Caco-2 (cell line): Measurements from ENCODE around the gene SLC7A9. TPM values are rescaled to one million over a fixed set of nuclear protein-coding genes. Genes with fewer than 3 reads are reported as not detected.

Experiments
- BruUV-seq: library from RNA; stranded (reverse); fragments of 400-500 nt; replicated peaks from 2 replicates; lab custom pipeline; 2021; lab: Mats Ljungman, UMichigan
- CTCF ChIA-PET: fragments of 300-600 bp; sonication (Branson Sonifier 250); formaldehyde crosslinking; loops from one replicate; lab custom pipeline; 2022; ENCODE audit warnings: antibody characterized with exemption; lab: Charles Lee
- POLR2A ChIA-PET: fragments of 300-600 bp; sonication (Branson Sonifier 250); formaldehyde crosslinking; loops from one replicate; lab custom pipeline; 2022; ENCODE audit warnings: antibody characterized with exemption; lab: Charles Lee
- DNase-seq, 2 experiments: peaks; one replicate each; pipeline versions ENCODE4 v3.0.0 to v3.0.0-alpha.2; 2020 to 2022
- H3K27me3 ChIP-seq: replicated peaks from 2 replicates; pipeline ENCODE4 v1.6.0; 2011; ENCODE audit warnings: low read length; ENCODE audit not compliant: control insufficient read depth, insufficient read depth
- H3K36me3 ChIP-seq: 2 replicates; pipeline ENCODE4 v1.5.1; 2011; ENCODE audit warnings: low read length; ENCODE audit not compliant: control insufficient read depth, insufficient read depth
- H3K4me1 ChIP-seq: fragments of 250-450 bp; sonication (Bioruptor Pico); 2 replicates; pipeline ENCODE4 v1.5.1; 2020; ENCODE audit warnings: mild to moderate bottlenecking
- H3K4me3 ChIP-seq: 2 replicates; pipeline ENCODE4 v1.5.1; 2011; ENCODE audit warnings: low read depth, mild to moderate bottlenecking, control low read depth, low read length
- H3K9me3 ChIP-seq: fragments of 250-450 bp; sonication (Bioruptor Pico); 2 replicates; pipeline ENCODE4 v1.5.1; 2020; ENCODE audit warnings: mild to moderate bottlenecking, moderate library complexity
- H3K27ac Mint-ChIP-seq: one replicate; pipeline ENCODE4 v1.8.0; 2022; ENCODE audit warnings: mixed read lengths; ENCODE audit not compliant: unreplicated experiment
- H3K27me3 Mint-ChIP-seq: one replicate; pipeline ENCODE4 v1.8.0; 2022; ENCODE audit warnings: mixed read lengths; ENCODE audit not compliant: insufficient read depth, unreplicated experiment
- H3K36me3 Mint-ChIP-seq: one replicate; pipeline ENCODE4 v1.8.0; 2022; ENCODE audit warnings: mild to moderate bottlenecking, mixed read lengths; ENCODE audit not compliant: insufficient read depth, unreplicated experiment
- H3K4me1 Mint-ChIP-seq: one replicate; pipeline ENCODE4 v1.8.0; 2022; ENCODE audit warnings: low read depth, mixed read lengths; ENCODE audit not compliant: unreplicated experiment
- H3K4me3 Mint-ChIP-seq: one replicate; pipeline ENCODE4 v1.8.0; 2022; ENCODE audit warnings: mild to moderate bottlenecking, moderate library complexity, mixed read lengths; ENCODE audit not compliant: unreplicated experiment
- H3K9me3 Mint-ChIP-seq: one replicate; pipeline ENCODE4 v1.8.0; 2022; ENCODE audit warnings: mixed read lengths; ENCODE audit not compliant: unreplicated experiment
- intact Hi-C: fragments of 100-400 bp; cut with micrococcal nuclease; formaldehyde crosslinking; loops from one replicate; pipeline ENCODE4 v1.10.0; 2022; ENCODE audit not compliant: unreplicated experiment
- total RNA-seq: library from RNA; stranded (reverse); gene quantifications from 2 replicates; pipeline ENCODE4 v1.2.3, GENCODE V29; 2022
- TF ChIP-seq, protein P1 (sequence below), 2 experiments: fragments of 200-600 bp in 1 of 2; IDR thresholded peaks; 1 replicate in 1 of 2; 2 replicates in 1 of 2; pipeline versions ENCODE4 v1.5.1 to v1.8.0; 2011 to 2022; ENCODE audit warnings: antibody characterized with exemption in 1 of 2, control low read depth in 1 of 2, inconsistent platforms in 1 of 2, low read depth in 1 of 2, low read length in 1 of 2, mild to moderate bottlenecking in 1 of 2, moderate library complexity in 1 of 2; ENCODE audit not compliant: insufficient read depth in 1 of 2, severe bottlenecking in 1 of 2, unreplicated experiment in 1 of 2

SLC7A9 gene
- total RNA-seq, 1 experiment from 2014 or later: 3.6 TPM

DNA sequence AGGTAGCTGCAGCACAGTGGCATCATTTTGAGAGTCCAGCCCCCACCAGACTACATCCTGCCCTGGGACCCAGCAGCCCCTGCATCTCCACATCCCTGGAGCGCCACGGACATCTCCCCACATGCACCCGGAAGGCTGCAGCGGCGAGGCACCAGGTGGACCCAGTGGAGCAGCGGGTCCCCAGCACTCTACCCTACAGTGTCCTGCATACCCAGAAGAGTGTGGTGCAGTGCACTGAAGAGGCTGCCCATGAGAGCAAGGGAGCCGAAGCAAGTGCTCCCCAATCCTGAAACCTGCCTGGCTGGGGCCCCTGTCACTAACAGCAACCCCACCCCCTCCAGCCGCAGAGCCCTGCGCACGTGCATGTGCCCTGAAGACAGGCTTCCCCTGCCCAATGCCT is 21.3 kb upstream of the SLC7A9 start:
- Mint-ChIP-seq H3K36me3 (peaks cover 10% of the 10 kb centered on the region), H3K27ac (no peak overlapping the region), H3K27me3 (no peaks in the 10 kb centered on the region), H3K9me3 (peaks cover 22% of the 10 kb centered on the region), H3K4me1 (no peaks in the 10 kb centered on the region), H3K4me3 (no peak overlapping the region)
- intact Hi-C loops: no loop called here
- ChIA-PET CTCF (no interaction called here), POLR2A (no interaction called here)
- peaks cover 6% of the 10 kb centered on the region; the same call in 1 of the 2 replicates for H3K9me3 ChIP-seq
- no peak for DNase-seq
- no TSS peak for BruUV-seq
- H3K4me1 ChIP-seq: no peaks in the 10 kb centered on the region
- no peaks in the 10 kb centered on the region for H3K27me3 ChIP-seq
- no peaks in the 10 kb centered on the region for H3K36me3 ChIP-seq
- no peak overlapping the region for H3K4me3 ChIP-seq
- TF ChIP-seq, protein P1, sequence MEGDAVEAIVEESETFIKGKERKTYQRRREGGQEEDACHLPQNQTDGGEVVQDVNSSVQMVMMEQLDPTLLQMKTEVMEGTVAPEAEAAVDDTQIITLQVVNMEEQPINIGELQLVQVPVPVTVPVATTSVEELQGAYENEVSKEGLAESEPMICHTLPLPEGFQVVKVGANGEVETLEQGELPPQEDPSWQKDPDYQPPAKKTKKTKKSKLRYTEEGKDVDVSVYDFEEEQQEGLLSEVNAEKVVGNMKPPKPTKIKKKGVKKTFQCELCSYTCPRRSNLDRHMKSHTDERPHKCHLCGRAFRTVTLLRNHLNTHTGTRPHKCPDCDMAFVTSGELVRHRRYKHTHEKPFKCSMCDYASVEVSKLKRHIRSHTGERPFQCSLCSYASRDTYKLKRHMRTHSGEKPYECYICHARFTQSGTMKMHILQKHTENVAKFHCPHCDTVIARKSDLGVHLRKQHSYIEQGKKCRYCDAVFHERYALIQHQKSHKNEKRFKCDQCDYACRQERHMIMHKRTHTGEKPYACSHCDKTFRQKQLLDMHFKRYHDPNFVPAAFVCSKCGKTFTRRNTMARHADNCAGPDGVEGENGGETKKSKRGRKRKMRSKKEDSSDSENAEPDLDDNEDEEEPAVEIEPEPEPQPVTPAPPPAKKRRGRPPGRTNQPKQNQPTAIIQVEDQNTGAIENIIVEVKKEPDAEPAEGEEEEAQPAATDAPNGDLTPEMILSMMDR (IDR thresholded peaks at IDR 0.05; ENCODE audit: insufficient read depth in 1 of 2, low read depth in 1 of 2, low read length in 1 of 2, severe bottlenecking in 1 of 2, unreplicated experiment in 1 of 2): no peak

DNA sequence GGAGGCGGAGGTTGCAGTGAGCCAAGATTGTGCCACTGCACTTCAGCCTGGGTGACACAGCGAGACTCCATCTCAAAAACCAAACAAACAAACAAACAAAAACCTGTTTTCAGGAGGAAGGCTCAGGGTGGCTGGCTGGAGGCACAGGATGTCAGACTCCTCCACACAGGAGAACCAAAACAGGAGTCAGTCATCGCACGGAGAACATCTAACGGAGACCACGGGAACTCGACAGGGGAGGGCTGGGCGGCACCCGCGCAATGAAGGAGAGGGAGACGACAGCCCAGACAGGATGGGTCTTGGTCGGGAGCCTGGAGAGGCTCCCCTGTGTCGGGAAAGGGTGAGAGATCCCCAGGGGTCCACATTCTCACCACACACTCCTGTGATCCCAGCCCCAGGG is 20.8 kb upstream of the SLC7A9 start:
- TF ChIP-seq, protein P1 (IDR thresholded peaks at IDR 0.05; ENCODE audit: insufficient read depth in 1 of 2, low read depth in 1 of 2, low read length in 1 of 2, severe bottlenecking in 1 of 2, unreplicated experiment in 1 of 2): no peak
- POLR2A ChIA-PET: no interaction called here
- H3K9me3 ChIP-seq: peaks cover 6% of the 10 kb centered on the region; the same call in 1 of the 2 replicates
- no peak overlapping the region for H3K4me3 ChIP-seq
- Mint-ChIP-seq H3K4me1 (no peaks in the 10 kb centered on the region), H3K27me3 (no peaks in the 10 kb centered on the region), H3K27ac (no peak overlapping the region), H3K4me3 (no peak overlapping the region), H3K36me3 (peaks cover 10% of the 10 kb centered on the region), H3K9me3 (peaks cover 22% of the 10 kb centered on the region)
- intact Hi-C loops: no loop called here
- DNase-seq: no peak
- BruUV-seq: no TSS peak
- H3K27me3 ChIP-seq: no peaks in the 10 kb centered on the region
- H3K4me1 ChIP-seq: no peaks in the 10 kb centered on the region
- CTCF ChIA-PET: no interaction called here
- H3K36me3 ChIP-seq: no peaks in the 10 kb centered on the region

DNA sequence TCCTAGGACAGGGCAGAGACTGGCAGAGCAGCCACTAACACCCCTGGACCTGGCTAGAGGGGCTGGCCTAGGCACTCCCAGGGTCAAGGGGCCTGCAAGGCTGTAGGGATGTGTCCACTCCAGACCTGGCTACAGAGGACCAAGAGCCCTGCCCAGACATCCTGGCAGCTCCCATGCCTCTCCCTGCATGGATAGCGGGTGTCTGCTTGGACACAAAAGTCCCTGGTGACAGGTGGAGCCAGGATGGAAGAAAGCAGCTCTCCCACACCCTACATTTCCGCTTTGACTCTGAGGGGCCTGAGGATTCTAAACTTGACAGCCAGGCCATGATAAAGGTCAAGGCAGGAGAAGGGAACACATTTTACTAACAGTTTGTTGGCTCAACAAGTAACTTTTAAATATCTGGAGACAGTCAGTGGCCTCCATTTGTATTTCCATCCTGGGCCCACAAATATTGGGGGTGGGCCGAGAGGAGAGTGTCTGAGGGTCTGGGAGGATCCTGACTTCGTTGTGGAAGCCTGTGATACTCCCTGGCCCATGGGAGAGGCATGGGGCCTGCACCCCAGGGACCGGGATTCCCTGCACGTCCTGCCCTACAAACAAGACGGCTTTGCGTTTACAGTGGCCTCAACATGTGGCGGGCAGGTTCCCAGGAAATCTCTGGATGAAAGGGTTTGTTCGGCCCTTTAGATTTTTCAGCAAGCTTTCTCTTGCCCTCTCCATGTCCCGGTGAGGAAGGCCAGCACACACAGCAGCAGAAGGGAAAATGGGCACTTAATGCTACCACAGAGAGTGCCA is 19.8 kb upstream of the SLC7A9 start:
- no peak for DNase-seq
- H3K4me3 Mint-ChIP-seq: no peak overlapping the region
- H3K27me3 Mint-ChIP-seq: no peaks in the 10 kb centered on the region
- peaks cover 22% of the 10 kb centered on the region for H3K9me3 Mint-ChIP-seq
- H3K36me3 Mint-ChIP-seq: peaks cover 10% of the 10 kb centered on the region
- no TSS peak for BruUV-seq
- no peak overlapping the region for H3K27ac Mint-ChIP-seq
- TF ChIP-seq, protein P1 (IDR thresholded peaks at IDR 0.05; ENCODE audit: insufficient read depth in 1 of 2, low read depth in 1 of 2, low read length in 1 of 2, severe bottlenecking in 1 of 2, unreplicated experiment in 1 of 2): no peak
- no peaks in the 10 kb centered on the region for H3K4me1 Mint-ChIP-seq
- H3K4me3 ChIP-seq: no peak overlapping the region
- no peaks in the 10 kb centered on the region for H3K4me1 ChIP-seq
- intact Hi-C loops: no loop called here
- peaks cover 6% of the 10 kb centered on the region; the same call in 1 of the 2 replicates for H3K9me3 ChIP-seq
- ChIA-PET CTCF (interaction anchor here (0.6 kb wide), 1 partner anchor 62 kb away, joined by 5 read pairs; no protein-coding TSS in a partner anchor), POLR2A (no interaction called here)
- no peaks in the 10 kb centered on the region for H3K36me3 ChIP-seq
- H3K27me3 ChIP-seq: no peaks in the 10 kb centered on the region
